Stimulated activated CD8-positive, alpha-beta memory T cell treated with anti-CD3 and anti-CD28 coated beads, Interleukin-4, amount 100 ng/mL, for 1 hour (primary cell): Measurements from ENCODE around the gene ATXN3.

Experiments
- DNase-seq, 2 donors: peaks; one replicate each; pipeline ENCODE4 v3.0.0-alpha.2; 2020; ENCODE audit warnings: low read depth in 2 of 2, low spot score in 1 of 2

The ATXN3 gene

GRCh38 chr14:92009604-92010003 is 96.8 kb downstream of the ATXN3 start:
- no peak for DNase-seq
